ENCODE data around the gene STIM2. TPM values are rescaled to one million over a fixed set of nuclear protein-coding genes. Genes with fewer than 3 reads are reported as not detected.
"Not testable (repeated sequence)": the region's sequence is repeated elsewhere in the genome, so short reads cannot be mapped to it uniquely, and the experiment has no call there.

The STIM2 gene
- total RNA-seq, 1 experiment from 2014 or later: 59.0 TPM

- ChIA-PET CTCF (no interaction called here), POLR2A (ENCODE audit: low non-redundant PET) (no interaction called here)
- H3K9me3 ChIP-seq (ENCODE audit: low read depth, low read length, poor library complexity, severe bottlenecking): peaks cover 18% of the 10 kb centered on the region
- DNase-seq (ENCODE audit: low spot score): no peak
- no TSS peak for BruUV-seq (replicated peaks)
- H3K4me3 ChIP-seq (ENCODE audit: low read depth, low read length, poor library complexity, severe bottlenecking): no peak overlapping the region
- no peak for TF ChIP-seq CTCF (conservative IDR thresholded peaks at IDR 0.05; ENCODE audit: low read depth, low read length)
- no peak for TF ChIP-seq EZH2 (IDR thresholded peaks at IDR 0.05; ENCODE audit: borderline replicate concordance, low read depth, low read length, poor library complexity, severe bottlenecking)
- H3K27ac ChIP-seq (ENCODE audit: low read depth, low read length, poor library complexity, severe bottlenecking): no peak overlapping the region
- intact Hi-C loops (cut with micrococcal nuclease; ENCODE audit: unreplicated experiment): loop anchor here (2.0 kb wide), 1 partner anchor 15 kb away; no protein-coding TSS in a partner anchor
- H3K36me3 ChIP-seq (ENCODE audit: insufficient read depth, low read length, poor library complexity, severe bottlenecking): no peaks in the 10 kb centered on the region
- H3K4me1 ChIP-seq (ENCODE audit: insufficient read depth, low read length, poor library complexity, severe bottlenecking): peaks cover 46% of the 10 kb centered on the region
- no peaks in the 10 kb centered on the region for H3K27me3 ChIP-seq (replicated peaks; ENCODE audit: insufficient read depth, low read depth, low read length, poor library complexity)
Observed at GRCh38 chr4:26823583-26823982, 37.1 kb upstream of the STIM2 start.

- CTCF ChIA-PET: no interaction called here
- Histone ChIP-seq H3K4me3 (ENCODE audit: low read depth, low read length, poor library complexity, severe bottlenecking) (no peak overlapping the region), H3K4me1 (ENCODE audit: insufficient read depth, low read length, poor library complexity, severe bottlenecking) (peaks cover 46% of the 10 kb centered on the region), H3K27ac (ENCODE audit: low read depth, low read length, poor library complexity, severe bottlenecking) (no peak overlapping the region), H3K27me3 (replicated peaks; ENCODE audit: insufficient read depth, low read depth, low read length, poor library complexity) (no peaks in the 10 kb centered on the region), H3K9me3 (ENCODE audit: low read depth, low read length, poor library complexity, severe bottlenecking) (peaks cover 18% of the 10 kb centered on the region), H3K36me3 (ENCODE audit: insufficient read depth, low read length, poor library complexity, severe bottlenecking) (no peaks in the 10 kb centered on the region)
- POLR2A ChIA-PET (ENCODE audit: low non-redundant PET): no interaction called here
- DNase-seq (ENCODE audit: low spot score): no peak
- no peak for TF ChIP-seq CTCF (conservative IDR thresholded peaks at IDR 0.05; ENCODE audit: low read depth, low read length)
- TF ChIP-seq EZH2 (IDR thresholded peaks at IDR 0.05; ENCODE audit: borderline replicate concordance, low read depth, low read length, poor library complexity, severe bottlenecking): no peak
- intact Hi-C loops (cut with micrococcal nuclease; ENCODE audit: unreplicated experiment): no loop called here
- no TSS peak for BruUV-seq (replicated peaks)
Observed at GRCh38 chr4:26824667-26825066, 36.0 kb upstream of the STIM2 start.

DNA sequence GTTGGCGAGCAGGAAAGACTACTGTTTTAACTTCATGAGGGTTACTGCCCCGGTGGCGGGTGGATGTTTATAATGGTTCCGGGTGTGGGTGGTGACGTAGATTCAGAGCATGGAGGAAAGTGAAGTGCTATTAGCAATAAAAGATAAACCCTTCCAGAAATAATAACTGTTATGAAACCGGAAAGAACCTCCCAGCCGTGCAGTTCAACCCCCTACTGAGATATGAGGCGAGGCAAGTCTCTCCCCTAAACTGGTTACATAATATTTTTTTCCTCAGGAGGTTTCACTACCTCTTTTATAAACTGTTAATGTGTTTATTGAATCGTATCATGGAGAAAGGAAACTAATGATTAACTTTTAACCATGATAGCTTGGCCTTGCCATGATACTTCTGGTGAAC lies 33.9 kb upstream of the STIM2 start:
- TF ChIP-seq CTCF (conservative IDR thresholded peaks at IDR 0.05; ENCODE audit: low read depth, low read length) (no peak), EZH2 (IDR thresholded peaks at IDR 0.05; ENCODE audit: borderline replicate concordance, low read depth, low read length, poor library complexity, severe bottlenecking) (no peak)
- no TSS peak for BruUV-seq (replicated peaks)
- Histone ChIP-seq H3K27ac (ENCODE audit: low read depth, low read length, poor library complexity, severe bottlenecking) (peak overlapping the region; percentile 66), H3K9me3 (ENCODE audit: low read depth, low read length, poor library complexity, severe bottlenecking) (peaks cover 11% of the 10 kb centered on the region), H3K36me3 (ENCODE audit: insufficient read depth, low read length, poor library complexity, severe bottlenecking) (no peaks in the 10 kb centered on the region), H3K4me1 (ENCODE audit: insufficient read depth, low read length, poor library complexity, severe bottlenecking) (peaks cover 38% of the 10 kb centered on the region), H3K27me3 (replicated peaks; ENCODE audit: insufficient read depth, low read depth, low read length, poor library complexity) (no peaks in the 10 kb centered on the region), H3K4me3 (ENCODE audit: low read depth, low read length, poor library complexity, severe bottlenecking) (no peak overlapping the region)
- ChIA-PET CTCF (no interaction called here), POLR2A (ENCODE audit: low non-redundant PET) (no interaction called here)
- DNase-seq (ENCODE audit: low spot score): peak; percentile 93
- intact Hi-C loops (cut with micrococcal nuclease; ENCODE audit: unreplicated experiment): no loop called here

- Histone ChIP-seq H3K9me3 (ENCODE audit: low read depth, low read length, poor library complexity, severe bottlenecking) (peaks cover 11% of the 10 kb centered on the region), H3K4me1 (ENCODE audit: insufficient read depth, low read length, poor library complexity, severe bottlenecking) (peaks cover 31% of the 10 kb centered on the region)
- H3K4me3 ChIP-seq (ENCODE audit: low read depth, low read length, poor library complexity, severe bottlenecking); H3K27me3 ChIP-seq (replicated peaks; ENCODE audit: insufficient read depth, low read depth, low read length, poor library complexity); H3K36me3 ChIP-seq (ENCODE audit: insufficient read depth, low read length, poor library complexity, severe bottlenecking); H3K27ac ChIP-seq (ENCODE audit: low read depth, low read length, poor library complexity, severe bottlenecking); intact Hi-C loops (cut with micrococcal nuclease; ENCODE audit: unreplicated experiment); DNase-seq (ENCODE audit: low spot score); CTCF ChIA-PET; POLR2A ChIA-PET (ENCODE audit: low non-redundant PET); BruUV-seq (replicated peaks): not testable (repeated sequence)
Observed at GRCh38 chr4:26827336-26827735, 33.3 kb upstream of the STIM2 start.
